HL-60 (cell line): ENCODE measurements around the gene HOXD8.

Source experiments
- DNase-seq, 2 experiments: peaks; one replicate each; pipeline ENCODE4 v3.0.0-alpha.2; 2010 to 2020; ENCODE audit warnings: low read depth in 1 of 2, low spot score in 1 of 2
- H3K27ac ChIP-seq: fragments of 250-450 bp; sonication (Bioruptor Pico); replicated peaks from 2 replicates; pipeline ENCODE4 v1.5.1; 2020; ENCODE audit warnings: mild to moderate bottlenecking, moderate library complexity
- H3K27me3 ChIP-seq: fragments of 250-450 bp; sonication (Bioruptor Pico); 2 replicates; pipeline ENCODE4 v1.5.1; 2021; ENCODE audit warnings: mild to moderate bottlenecking, moderate library complexity; ENCODE audit not compliant: insufficient read depth, poor library complexity, severe bottlenecking
- H3K4me3 ChIP-seq: replicated peaks from 2 replicates; pipeline ENCODE4 v1.5.1; 2011; ENCODE audit warnings: mild to moderate bottlenecking, control low read depth, low read length; ENCODE audit not compliant: insufficient read depth
- CTCF ChIP-seq: IDR thresholded peaks from one replicate; pipeline ENCODE4 v1.5.1; 2011; ENCODE audit warnings: low read length, control low read depth, inconsistent platforms; ENCODE audit not compliant: insufficient read depth
- GABPA ChIP-seq: IDR thresholded peaks from 2 replicates; pipeline ENCODE4 v1.6.1; 2012; ENCODE audit warnings: low read depth
- POLR2AphosphoS5 ChIP-seq: IDR thresholded peaks from 2 replicates; pipeline ENCODE4 v1.6.1; 2012; ENCODE audit warnings: low read depth
- REST ChIP-seq: IDR thresholded peaks from 2 replicates; pipeline ENCODE4 v1.6.1; 2012; ENCODE audit warnings: low read depth; ENCODE audit not compliant: insufficient replicate concordance
- SPI1 ChIP-seq: IDR thresholded peaks from 2 replicates; pipeline ENCODE4 v1.6.1; 2012; ENCODE audit warnings: low read depth, mild to moderate bottlenecking, borderline replicate concordance

The HOXD8 gene

GRCh38 chr2:176118601-176119339 is 10.7 kb upstream of the HOXD8 start:
- TF ChIP-seq REST, result no peak
- TF ChIP-seq CTCF, result no peak
- TF ChIP-seq POLR2AphosphoS5, result no peak
- peaks cover 94% of the 10 kb centered on the region for H3K27me3 ChIP-seq
- no peak for DNase-seq

GRCh38 chr2:176120364-176121189 is 8.9 kb upstream of the HOXD8 start:
- TF ChIP-seq CTCF (no peak), POLR2AphosphoS5 (no peak), SPI1 (no peak), GABPA (no peak), REST (no peak)
- DNase-seq, result no peak
- H3K4me3 ChIP-seq, result no peak overlapping the region
- H3K27me3 ChIP-seq, result peaks cover 94% of the 10 kb centered on the region
- H3K27ac ChIP-seq, result no peak overlapping the region

More at GRCh38 chr2:176118601-176119339, 10.7 kb upstream of the HOXD8 start:
- H3K27ac ChIP-seq, result no peak overlapping the region
- no peak overlapping the region for H3K4me3 ChIP-seq

GRCh38 chr2:176121190-176122051 is 8.1 kb upstream of the HOXD8 start:
- Histone ChIP-seq H3K27me3 (peaks cover 94% of the 10 kb centered on the region), H3K27ac (no peak overlapping the region), H3K4me3 (no peak overlapping the region)
- no peak for DNase-seq
- TF ChIP-seq GABPA (no peak), REST (no peak), POLR2AphosphoS5 (no peak), SPI1 (no peak), CTCF (no peak)
